GM10847 (cell line): Measurements from ENCODE around the gene MYO3B.

Experiments used
- POLR2A ChIP-seq: IDR thresholded peaks from 2 replicates; pipeline ENCODE4 v1.6.1; 2011; ENCODE audit not compliant: insufficient read length; ENCODE audit errors: extremely low read depth

MYO3B gene

GRCh38 chr2:170155022-170155722 lies 22.8 kb upstream of the MYO3B start:
- no peak for TF ChIP-seq POLR2A

- no peak for TF ChIP-seq POLR2A
Measured at GRCh38 chr2:170155723-170156253, 22.2 kb upstream of the MYO3B start.

- no peak for TF ChIP-seq POLR2A
Measured at GRCh38 chr2:170156592-170156991, 21.4 kb upstream of the MYO3B start.

GRCh38 chr2:170157025-170157684 lies 20.8 kb upstream of the MYO3B start:
- no peak for TF ChIP-seq POLR2A

- no peak for TF ChIP-seq POLR2A
Measured at GRCh38 chr2:170159060-170159459, 18.9 kb upstream of the MYO3B start.

GRCh38 chr2:170161516-170162270 lies 16.3 kb upstream of the MYO3B start:
- TF ChIP-seq POLR2A, result no peak

GRCh38 chr2:170162271-170162632 lies 15.7 kb upstream of the MYO3B start:
- no peak for TF ChIP-seq POLR2A

GRCh38 chr2:170163411-170164065 lies 14.4 kb upstream of the MYO3B start:
- no peak for TF ChIP-seq POLR2A

GRCh38 chr2:170165129-170165528 lies 12.8 kb upstream of the MYO3B start:
- no peak for TF ChIP-seq POLR2A

GRCh38 chr2:170166735-170167134 lies 11.2 kb upstream of the MYO3B start:
- TF ChIP-seq POLR2A, result no peak

- no peak for TF ChIP-seq POLR2A
Measured at GRCh38 chr2:170170281-170171040, 7.5 kb upstream of the MYO3B start.

GRCh38 chr2:170176212-170176611 lies 1.7 kb upstream of the MYO3B start:
- no peak for TF ChIP-seq POLR2A

GRCh38 chr2:170180031-170180566 lies 2.2 kb downstream of the MYO3B start:
- no peak for TF ChIP-seq POLR2A

GRCh38 chr2:170181602-170182001 lies 3.7 kb downstream of the MYO3B start:
- no peak for TF ChIP-seq POLR2A
